Activated naive CD8-positive, alpha-beta T cell treated with anti-CD3 and anti-CD28 coated beads, Interleukin-2, amount 50 U/mL, for 24 hours (primary cell): ENCODE measurements around the gene FMN1.

Experiments
- ATAC-seq: fragments of 150-1000 bp; cut with Tn5 transposase; one replicate; pipeline ENCODE4 v1.10.0; 2021
- DNase-seq: peaks from one replicate; pipeline ENCODE4 v3.0.0; 2021
- H3K27ac Mint-ChIP-seq: one replicate; pipeline ENCODE4 v1.8.0; 2021; ENCODE audit warnings: mild to moderate bottlenecking, mixed read lengths
- H3K27me3 Mint-ChIP-seq: one replicate; pipeline ENCODE4 v1.8.0; 2021; ENCODE audit warnings: mixed read lengths
- H3K36me3 Mint-ChIP-seq: one replicate; pipeline ENCODE4 v1.8.0; 2021; ENCODE audit warnings: low read depth, mixed read lengths
- H3K4me1 Mint-ChIP-seq: one replicate; pipeline ENCODE4 v1.8.0; 2021; ENCODE audit warnings: mixed read lengths
- H3K4me3 Mint-ChIP-seq: one replicate; pipeline ENCODE4 v1.8.0; 2021; ENCODE audit warnings: mild to moderate bottlenecking, moderate library complexity, mixed read lengths
- H3K9me3 Mint-ChIP-seq: one replicate; pipeline ENCODE4 v1.8.0; 2021; ENCODE audit warnings: mixed read lengths

Gene FMN1

GRCh38 chr15:32765236-32765635, 429.3 kb downstream of the FMN1 start:
- Mint-ChIP-seq H3K27ac (no peak overlapping the region), H3K36me3 (no peaks in the 10 kb centered on the region), H3K4me1 (no peaks in the 10 kb centered on the region), H3K4me3 (no peak overlapping the region), H3K9me3 (no peaks in the 10 kb centered on the region), H3K27me3 (peaks cover 17% of the 10 kb centered on the region)
- DNase-seq (no peak), ATAC-seq (no peak)

- DNase-seq (no peak), ATAC-seq (no peak)
- no peaks in the 10 kb centered on the region for H3K4me1 Mint-ChIP-seq
- H3K27me3 Mint-ChIP-seq, result peaks cover 22% of the 10 kb centered on the region
- H3K9me3 Mint-ChIP-seq, result no peaks in the 10 kb centered on the region
- no peak overlapping the region for H3K4me3 Mint-ChIP-seq
- no peak overlapping the region for H3K27ac Mint-ChIP-seq
- H3K36me3 Mint-ChIP-seq, result no peaks in the 10 kb centered on the region
These were observed 431.2 kb downstream of the FMN1 start for GRCh38 chr15:32763295-32763694.

- Mint-ChIP-seq H3K27me3 (peaks cover 28% of the 10 kb centered on the region), H3K4me1 (no peaks in the 10 kb centered on the region), H3K4me3 (no peak overlapping the region), H3K36me3 (no peaks in the 10 kb centered on the region), H3K27ac (no peak overlapping the region), H3K9me3 (no peaks in the 10 kb centered on the region)
- no peak for ATAC-seq
- no peak for DNase-seq
These were observed 437.1 kb downstream of the FMN1 start for GRCh38 chr15:32757426-32757825.

- H3K27ac Mint-ChIP-seq, result no peak overlapping the region
- H3K4me1 Mint-ChIP-seq, result no peaks in the 10 kb centered on the region
- ATAC-seq (no peak), DNase-seq (no peak)
- H3K9me3 Mint-ChIP-seq, result no peaks in the 10 kb centered on the region
- peaks cover 8% of the 10 kb centered on the region for H3K27me3 Mint-ChIP-seq
- no peak overlapping the region for H3K4me3 Mint-ChIP-seq
- H3K36me3 Mint-ChIP-seq, result no peaks in the 10 kb centered on the region
These were observed 443.5 kb downstream of the FMN1 start for GRCh38 chr15:32750979-32751378.

- H3K36me3 Mint-ChIP-seq, result no peaks in the 10 kb centered on the region
- H3K4me3 Mint-ChIP-seq, result no peak overlapping the region
- H3K9me3 Mint-ChIP-seq, result no peaks in the 10 kb centered on the region
- H3K27ac Mint-ChIP-seq, result no peak overlapping the region
- peaks cover 6% of the 10 kb centered on the region for H3K27me3 Mint-ChIP-seq
- no peak for ATAC-seq
- no peaks in the 10 kb centered on the region for H3K4me1 Mint-ChIP-seq
- no peak for DNase-seq
These were observed 446.6 kb downstream of the FMN1 start for GRCh38 chr15:32747921-32748342.

- no peak overlapping the region for H3K27ac Mint-ChIP-seq
- H3K4me3 Mint-ChIP-seq, result no peak overlapping the region
- DNase-seq, result no peak
- H3K4me1 Mint-ChIP-seq, result no peaks in the 10 kb centered on the region
- peaks cover 6% of the 10 kb centered on the region for H3K27me3 Mint-ChIP-seq
- H3K9me3 Mint-ChIP-seq, result no peaks in the 10 kb centered on the region
- ATAC-seq, result no peak
- H3K36me3 Mint-ChIP-seq, result no peaks in the 10 kb centered on the region
These were observed 448.2 kb downstream of the FMN1 start for GRCh38 chr15:32746116-32746857.

- ATAC-seq (no peak), DNase-seq (no peak)
- H3K4me3 Mint-ChIP-seq, result no peak overlapping the region
- no peak overlapping the region for H3K27ac Mint-ChIP-seq
- H3K27me3 Mint-ChIP-seq, result peaks cover 14% of the 10 kb centered on the region
- H3K9me3 Mint-ChIP-seq, result peaks cover 12% of the 10 kb centered on the region
- no peaks in the 10 kb centered on the region for H3K36me3 Mint-ChIP-seq
- no peaks in the 10 kb centered on the region for H3K4me1 Mint-ChIP-seq
These were observed 450.9 kb downstream of the FMN1 start for GRCh38 chr15:32743411-32744140.

GRCh38 chr15:32739522-32740063, 454.9 kb downstream of the FMN1 start:
- no peak for ATAC-seq

GRCh38 chr15:32738666-32739065, 455.8 kb downstream of the FMN1 start:
- no peak for DNase-seq
- Mint-ChIP-seq H3K4me3 (no peak overlapping the region), H3K4me1 (no peaks in the 10 kb centered on the region), H3K36me3 (no peaks in the 10 kb centered on the region), H3K27ac (no peak overlapping the region), H3K9me3 (peaks cover 12% of the 10 kb centered on the region), H3K27me3 (peaks cover 23% of the 10 kb centered on the region)
- ATAC-seq, result no peak

More at GRCh38 chr15:32739522-32740063, 454.9 kb downstream of the FMN1 start:
- Mint-ChIP-seq H3K27me3 (peaks cover 21% of the 10 kb centered on the region), H3K4me1 (no peaks in the 10 kb centered on the region), H3K4me3 (no peak overlapping the region), H3K9me3 (peaks cover 12% of the 10 kb centered on the region), H3K27ac (no peak overlapping the region), H3K36me3 (no peaks in the 10 kb centered on the region)
- DNase-seq, result no peak

- no peak overlapping the region for H3K27ac Mint-ChIP-seq
- no peaks in the 10 kb centered on the region for H3K36me3 Mint-ChIP-seq
These were observed 457.2 kb downstream of the FMN1 start for GRCh38 chr15:32737304-32737703.

GRCh38 chr15:32736701-32737061, 457.8 kb downstream of the FMN1 start:
- H3K9me3 Mint-ChIP-seq, result peaks cover 12% of the 10 kb centered on the region
- no peaks in the 10 kb centered on the region for H3K4me1 Mint-ChIP-seq
- H3K4me3 Mint-ChIP-seq, result no peak overlapping the region
- H3K27me3 Mint-ChIP-seq, result peaks cover 26% of the 10 kb centered on the region
- no peaks in the 10 kb centered on the region for H3K36me3 Mint-ChIP-seq
- ATAC-seq, result no peak
- DNase-seq, result no peak
- H3K27ac Mint-ChIP-seq, result no peak overlapping the region

More at GRCh38 chr15:32737304-32737703, 457.2 kb downstream of the FMN1 start:
- no peak overlapping the region for H3K4me3 Mint-ChIP-seq
- DNase-seq (no peak), ATAC-seq (no peak)
- no peaks in the 10 kb centered on the region for H3K4me1 Mint-ChIP-seq
- peaks cover 26% of the 10 kb centered on the region for H3K27me3 Mint-ChIP-seq
- peaks cover 12% of the 10 kb centered on the region for H3K9me3 Mint-ChIP-seq

GRCh38 chr15:32735989-32736700, 458.4 kb downstream of the FMN1 start:
- H3K27me3 Mint-ChIP-seq, result peaks cover 30% of the 10 kb centered on the region
- DNase-seq, result no peak
- no peak for ATAC-seq
- peaks cover 12% of the 10 kb centered on the region for H3K9me3 Mint-ChIP-seq
- no peak overlapping the region for H3K4me3 Mint-ChIP-seq
- H3K27ac Mint-ChIP-seq, result no peak overlapping the region
- no peaks in the 10 kb centered on the region for H3K4me1 Mint-ChIP-seq
- no peaks in the 10 kb centered on the region for H3K36me3 Mint-ChIP-seq

GRCh38 chr15:32733281-32733680, 461.2 kb downstream of the FMN1 start:
- Mint-ChIP-seq H3K27me3 (peaks cover 36% of the 10 kb centered on the region), H3K27ac (no peak overlapping the region), H3K36me3 (no peaks in the 10 kb centered on the region), H3K4me1 (no peaks in the 10 kb centered on the region), H3K9me3 (no peaks in the 10 kb centered on the region), H3K4me3 (no peak overlapping the region)
- DNase-seq, result no peak
- ATAC-seq, result no peak

GRCh38 chr15:32732574-32733157, 461.8 kb downstream of the FMN1 start:
- H3K4me1 Mint-ChIP-seq, result no peaks in the 10 kb centered on the region
- no peaks in the 10 kb centered on the region for H3K36me3 Mint-ChIP-seq
- DNase-seq (no peak), ATAC-seq (no peak)
- peaks cover 39% of the 10 kb centered on the region for H3K27me3 Mint-ChIP-seq
- no peak overlapping the region for H3K27ac Mint-ChIP-seq
- H3K9me3 Mint-ChIP-seq, result no peaks in the 10 kb centered on the region
- no peak overlapping the region for H3K4me3 Mint-ChIP-seq
